Measurements from ENCODE around the gene SNCAIP. TPM values are rescaled to one million over a fixed set of nuclear protein-coding genes. Genes with fewer than 3 reads are reported as not detected.

Gene SNCAIP
- total RNA-seq, 1 experiment from 2014 or later: 1.2 TPM

- Mint-ChIP-seq H3K36me3 (ENCODE audit: insufficient read depth, unreplicated experiment) (no peaks in the 10 kb centered on the region), H3K9me3 (ENCODE audit: unreplicated experiment) (no peaks in the 10 kb centered on the region), H3K27ac (ENCODE audit: unreplicated experiment) (no peak overlapping the region), H3K4me3 (ENCODE audit: unreplicated experiment) (no peak overlapping the region), H3K4me1 (ENCODE audit: low read depth, unreplicated experiment) (peaks cover 9% of the 10 kb centered on the region), H3K27me3 (ENCODE audit: insufficient read depth, unreplicated experiment) (peaks cover 6% of the 10 kb centered on the region)
- BruUV-seq (replicated peaks): no TSS peak
- intact Hi-C loops (cut with micrococcal nuclease; ENCODE audit: unreplicated experiment): loop anchor here (10.0 kb wide), 1 partner anchor 179 kb away; no protein-coding TSS in a partner anchor
- TF ChIP-seq CTCF (IDR thresholded peaks at IDR 0.05; ENCODE audit: insufficient read depth in 1 of 2, low read depth in 1 of 2, low read length in 1 of 2, severe bottlenecking in 1 of 2, unreplicated experiment in 1 of 2): no peak
- CTCF ChIA-PET: no interaction called here
- Histone ChIP-seq H3K4me3 (ENCODE audit: low read depth, low read length) (no peak overlapping the region), H3K27me3 (replicated peaks; ENCODE audit: control insufficient read depth, insufficient read depth, low read length) (no peaks in the 10 kb centered on the region), H3K36me3 (ENCODE audit: control insufficient read depth, insufficient read depth, low read length) (no peaks in the 10 kb centered on the region), H3K4me1 (no peaks in the 10 kb centered on the region), H3K9me3 (no peaks in the 10 kb centered on the region)
- DNase-seq: no peak
- POLR2A ChIA-PET: no interaction called here
These were observed 3.5 kb downstream of the SNCAIP start for GRCh38 chr5:122315521-122315920.

GRCh38 chr5:122316656-122317055 is 4.6 kb downstream of the SNCAIP start:
- CTCF ChIA-PET: no interaction called here
- peaks cover 6% of the 10 kb centered on the region for H3K27me3 Mint-ChIP-seq (ENCODE audit: insufficient read depth, unreplicated experiment)
- H3K4me1 Mint-ChIP-seq (ENCODE audit: low read depth, unreplicated experiment): peaks cover 9% of the 10 kb centered on the region
- no peak overlapping the region for H3K27ac Mint-ChIP-seq (ENCODE audit: unreplicated experiment)
- TF ChIP-seq CTCF (IDR thresholded peaks at IDR 0.05; ENCODE audit: insufficient read depth in 1 of 2, low read depth in 1 of 2, low read length in 1 of 2, severe bottlenecking in 1 of 2, unreplicated experiment in 1 of 2): no peak
- no peak overlapping the region for H3K4me3 ChIP-seq (ENCODE audit: low read depth, low read length)
- no peak for DNase-seq
- H3K36me3 Mint-ChIP-seq (ENCODE audit: insufficient read depth, unreplicated experiment): no peaks in the 10 kb centered on the region
- no peaks in the 10 kb centered on the region for H3K27me3 ChIP-seq (replicated peaks; ENCODE audit: control insufficient read depth, insufficient read depth, low read length)
- H3K36me3 ChIP-seq (ENCODE audit: control insufficient read depth, insufficient read depth, low read length): no peaks in the 10 kb centered on the region
- intact Hi-C loops (cut with micrococcal nuclease; ENCODE audit: unreplicated experiment): loop anchor here (10.0 kb wide), 1 partner anchor 178 kb away; no protein-coding TSS in a partner anchor
- H3K9me3 Mint-ChIP-seq (ENCODE audit: unreplicated experiment): no peaks in the 10 kb centered on the region
- no peaks in the 10 kb centered on the region for H3K4me1 ChIP-seq
- no TSS peak for BruUV-seq (replicated peaks)
- H3K4me3 Mint-ChIP-seq (ENCODE audit: unreplicated experiment): no peak overlapping the region
- POLR2A ChIA-PET: no interaction called here
- no peaks in the 10 kb centered on the region for H3K9me3 ChIP-seq

DNA sequence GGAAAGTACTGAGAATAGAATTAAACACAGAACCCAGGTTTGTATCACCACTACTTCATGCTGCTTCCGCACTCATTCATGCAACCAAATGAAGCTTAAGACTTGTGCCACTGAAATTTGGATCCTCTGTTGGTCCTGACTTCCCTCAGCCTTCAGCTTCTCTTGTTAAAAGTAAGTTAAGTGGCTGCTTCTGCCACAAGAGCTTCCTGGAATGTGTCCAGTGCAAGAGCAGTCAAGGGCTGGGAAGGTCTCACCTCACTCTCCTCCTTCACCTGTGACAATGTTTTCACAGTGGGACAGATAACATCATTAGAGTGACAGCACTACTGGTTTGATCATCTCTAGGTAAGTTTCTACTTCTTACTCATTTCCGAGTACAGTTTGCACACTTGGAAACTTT is 7.9 kb downstream of the SNCAIP start:
- CTCF ChIA-PET: interaction anchor here (0.6 kb wide), 1 partner anchor 1065 kb away, joined by 3 read pairs; no protein-coding TSS in a partner anchor

More for the DNA sequence above, 7.9 kb downstream of the SNCAIP start:
- Mint-ChIP-seq H3K36me3 (ENCODE audit: insufficient read depth, unreplicated experiment) (no peaks in the 10 kb centered on the region), H3K4me3 (ENCODE audit: unreplicated experiment) (no peak overlapping the region), H3K4me1 (ENCODE audit: low read depth, unreplicated experiment) (no peaks in the 10 kb centered on the region), H3K27ac (ENCODE audit: unreplicated experiment) (no peak overlapping the region), H3K9me3 (ENCODE audit: unreplicated experiment) (no peaks in the 10 kb centered on the region), H3K27me3 (ENCODE audit: insufficient read depth, unreplicated experiment) (no peaks in the 10 kb centered on the region)
- Histone ChIP-seq H3K9me3 (no peaks in the 10 kb centered on the region), H3K4me3 (ENCODE audit: low read depth, low read length) (no peak overlapping the region), H3K4me1 (no peaks in the 10 kb centered on the region), H3K27me3 (replicated peaks; ENCODE audit: control insufficient read depth, insufficient read depth, low read length) (no peaks in the 10 kb centered on the region), H3K36me3 (ENCODE audit: control insufficient read depth, insufficient read depth, low read length) (no peaks in the 10 kb centered on the region)
- DNase-seq: no peak
- intact Hi-C loops (cut with micrococcal nuclease; ENCODE audit: unreplicated experiment): loop anchor here (10.0 kb wide), 1 partner anchor 175 kb away; no protein-coding TSS in a partner anchor
- POLR2A ChIA-PET: no interaction called here
- no TSS peak for BruUV-seq (replicated peaks)
- no peak for TF ChIP-seq CTCF (IDR thresholded peaks at IDR 0.05; ENCODE audit: insufficient read depth in 1 of 2, low read depth in 1 of 2, low read length in 1 of 2, severe bottlenecking in 1 of 2, unreplicated experiment in 1 of 2)

Measured in Caco-2 (cell line).